ENCODE measurements around the gene CH25H. TPM values are rescaled to one million over a fixed set of nuclear protein-coding genes. Genes with fewer than 3 reads are reported as not detected.

CH25H gene
- total RNA-seq, 3 donors from 2014 or later = 0.16 to 6.0 (median 2.0) TPM

DNA sequence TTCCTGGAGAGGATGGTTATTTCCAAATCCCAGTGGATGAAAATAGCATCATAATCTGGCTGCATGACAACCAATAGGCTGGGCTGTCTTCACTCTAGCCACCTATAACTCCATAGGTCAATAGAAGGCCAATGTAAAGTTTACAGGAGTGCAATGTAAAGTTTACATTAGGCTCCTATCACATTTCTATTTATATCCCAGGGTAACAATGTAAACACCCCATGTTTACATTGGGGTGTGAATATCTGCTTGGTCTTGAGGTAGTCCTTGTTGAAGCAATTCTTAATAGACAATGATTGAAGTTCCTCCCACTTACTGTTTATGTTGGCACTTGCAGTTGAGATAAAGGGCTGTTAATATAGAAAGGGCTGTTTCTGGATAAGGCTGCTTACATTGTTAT is 21.5 kb downstream of the CH25H start:
- no peaks in the 10 kb centered on the region for H3K36me3 ChIP-seq
- H3K27ac ChIP-seq = no peak overlapping the region
- H3K27me3 ChIP-seq = no peaks in the 10 kb centered on the region
- no peak overlapping the region for H3K4me3 ChIP-seq
- intact Hi-C loops (cut with DNase I; ENCODE audit: low total_unique reads) = no loop called here
- H3K9me3 ChIP-seq = peaks cover 0 to 3% of the 10 kb centered on the region in 2 donors
- H3K4me1 ChIP-seq = no peaks in the 10 kb centered on the region
- DNase-seq (ENCODE audit: low spot score in 2 of 2) = no peak
- TF ChIP-seq, protein P1, sequence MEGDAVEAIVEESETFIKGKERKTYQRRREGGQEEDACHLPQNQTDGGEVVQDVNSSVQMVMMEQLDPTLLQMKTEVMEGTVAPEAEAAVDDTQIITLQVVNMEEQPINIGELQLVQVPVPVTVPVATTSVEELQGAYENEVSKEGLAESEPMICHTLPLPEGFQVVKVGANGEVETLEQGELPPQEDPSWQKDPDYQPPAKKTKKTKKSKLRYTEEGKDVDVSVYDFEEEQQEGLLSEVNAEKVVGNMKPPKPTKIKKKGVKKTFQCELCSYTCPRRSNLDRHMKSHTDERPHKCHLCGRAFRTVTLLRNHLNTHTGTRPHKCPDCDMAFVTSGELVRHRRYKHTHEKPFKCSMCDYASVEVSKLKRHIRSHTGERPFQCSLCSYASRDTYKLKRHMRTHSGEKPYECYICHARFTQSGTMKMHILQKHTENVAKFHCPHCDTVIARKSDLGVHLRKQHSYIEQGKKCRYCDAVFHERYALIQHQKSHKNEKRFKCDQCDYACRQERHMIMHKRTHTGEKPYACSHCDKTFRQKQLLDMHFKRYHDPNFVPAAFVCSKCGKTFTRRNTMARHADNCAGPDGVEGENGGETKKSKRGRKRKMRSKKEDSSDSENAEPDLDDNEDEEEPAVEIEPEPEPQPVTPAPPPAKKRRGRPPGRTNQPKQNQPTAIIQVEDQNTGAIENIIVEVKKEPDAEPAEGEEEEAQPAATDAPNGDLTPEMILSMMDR (IDR thresholded peaks at IDR 0.05) = no peak
- no peak for TF ChIP-seq POLR2AphosphoS5 (IDR thresholded peaks at IDR 0.05)
- no peak for TF ChIP-seq POLR2A (IDR thresholded peaks at IDR 0.05)

DNA sequence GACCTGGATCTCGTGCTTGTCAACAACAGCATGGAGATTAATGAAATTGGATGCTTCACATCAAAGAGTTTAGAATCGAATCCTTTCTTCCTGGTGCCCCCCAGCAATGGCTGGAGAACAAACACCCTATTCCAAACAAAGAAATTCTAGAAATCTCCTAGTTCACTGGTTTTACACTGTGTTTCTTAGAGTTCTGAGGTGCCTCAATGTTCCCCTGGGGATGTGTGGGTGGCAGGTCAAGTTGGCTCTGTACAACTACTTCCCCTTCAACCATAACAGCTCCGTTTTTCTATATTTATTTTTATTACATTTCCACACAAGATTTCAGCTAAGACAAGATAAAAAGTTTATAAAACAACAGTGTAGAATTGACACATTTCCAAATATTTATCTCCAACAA is 22.5 kb downstream of the CH25H start:
- Histone ChIP-seq H3K4me1 (no peaks in the 10 kb centered on the region), H3K27ac (no peak overlapping the region), H3K4me3 (no peak overlapping the region), H3K27me3 (no peaks in the 10 kb centered on the region), H3K36me3 (no peaks in the 10 kb centered on the region), H3K9me3 (peaks cover 0 to 7% of the 10 kb centered on the region in 2 donors)
- no peak for DNase-seq (ENCODE audit: low spot score in 2 of 2)
- intact Hi-C loops (cut with DNase I; ENCODE audit: low total_unique reads) = no loop called here
- TF ChIP-seq, protein P1 (IDR thresholded peaks at IDR 0.05) = no peak
- TF ChIP-seq POLR2A (IDR thresholded peaks at IDR 0.05) = no peak
- TF ChIP-seq POLR2AphosphoS5 (IDR thresholded peaks at IDR 0.05) = no peak

DNA sequence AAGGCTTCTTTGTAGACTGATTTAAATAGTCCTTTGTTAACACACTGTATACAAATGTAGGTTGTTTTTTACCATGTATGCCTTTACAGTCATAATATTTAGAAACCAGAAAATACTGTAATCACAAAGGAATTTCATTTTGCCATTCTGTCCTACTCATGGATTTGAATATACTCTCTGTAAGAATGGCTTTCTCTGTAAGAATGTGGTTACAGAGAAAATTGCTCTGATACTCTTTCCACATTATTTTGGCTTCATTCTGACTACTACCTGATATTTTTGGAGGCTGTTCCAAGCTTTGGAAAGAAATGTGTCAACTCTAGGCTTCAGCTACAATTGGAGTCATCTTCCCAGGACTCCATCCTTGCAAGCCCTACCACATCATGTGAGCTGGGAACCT is 23.5 kb downstream of the CH25H start:
- Histone ChIP-seq H3K4me1 (no peaks in the 10 kb centered on the region), H3K4me3 (no peak overlapping the region), H3K9me3 (peaks cover 0 to 7% of the 10 kb centered on the region in 2 donors), H3K36me3 (no peaks in the 10 kb centered on the region), H3K27ac (no peak overlapping the region), H3K27me3 (no peaks in the 10 kb centered on the region)
- intact Hi-C loops (cut with DNase I; ENCODE audit: low total_unique reads) = no loop called here
- DNase-seq (ENCODE audit: low spot score in 2 of 2) = no peak
- TF ChIP-seq, protein P1 (IDR thresholded peaks at IDR 0.05) = no peak
- no peak for TF ChIP-seq POLR2A (IDR thresholded peaks at IDR 0.05)
- TF ChIP-seq POLR2AphosphoS5 (IDR thresholded peaks at IDR 0.05) = no peak

DNA sequence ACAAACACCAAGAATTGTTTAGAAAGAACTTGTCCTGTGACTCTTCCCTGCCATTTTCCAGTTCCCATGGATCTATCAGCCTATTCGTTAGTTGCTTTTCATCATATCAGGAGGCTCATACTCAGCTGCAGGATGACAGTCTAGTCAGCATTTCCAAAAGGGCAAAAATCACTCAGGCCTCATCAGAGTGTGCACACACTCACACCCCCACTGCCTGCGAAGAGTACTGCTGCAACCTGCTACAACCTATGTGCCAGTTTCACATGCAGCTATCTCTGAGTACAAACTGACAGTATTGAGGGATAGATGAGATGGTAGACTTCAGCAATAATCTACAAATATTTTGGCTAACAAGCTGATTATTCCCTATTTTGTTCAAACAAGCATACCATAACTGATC is 24.2 kb downstream of the CH25H start:
- Histone ChIP-seq H3K4me3 (no peak overlapping the region), H3K36me3 (no peaks in the 10 kb centered on the region), H3K27me3 (no peaks in the 10 kb centered on the region), H3K9me3 (peaks cover 0 to 7% of the 10 kb centered on the region in 2 donors), H3K27ac (no peak overlapping the region), H3K4me1 (no peaks in the 10 kb centered on the region)
- no peak for TF ChIP-seq POLR2A (IDR thresholded peaks at IDR 0.05)
- TF ChIP-seq, protein P1 (IDR thresholded peaks at IDR 0.05) = no peak
- no peak for TF ChIP-seq POLR2AphosphoS5 (IDR thresholded peaks at IDR 0.05)
- DNase-seq (ENCODE audit: low spot score in 2 of 2) = no peak
- intact Hi-C loops (cut with DNase I; ENCODE audit: low total_unique reads) = no loop called here

DNA sequence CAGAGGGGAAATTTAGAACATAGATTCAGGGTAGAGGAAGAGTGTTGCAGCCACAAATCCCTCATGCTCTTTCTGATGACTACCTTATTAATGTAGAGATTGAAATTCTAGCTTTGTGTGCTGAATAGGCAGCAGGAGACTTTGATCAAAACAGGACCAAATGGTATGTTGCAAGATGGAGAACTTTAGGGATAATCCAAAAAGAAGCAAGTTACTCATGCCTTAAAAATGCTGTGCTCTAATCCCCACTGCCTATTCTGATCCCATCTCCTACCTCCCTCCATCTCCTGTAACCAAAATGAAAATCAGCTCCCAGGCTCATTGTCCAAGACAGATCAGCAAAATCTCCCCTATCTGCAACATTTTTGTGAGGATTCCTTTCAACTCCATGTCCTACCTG is 31.3 kb downstream of the CH25H start:
- Histone ChIP-seq H3K4me1 (no peaks in the 10 kb centered on the region), H3K4me3 (no peak overlapping the region), H3K27ac (no peak overlapping the region), H3K36me3 (no peaks in the 10 kb centered on the region), H3K27me3 (no peaks in the 10 kb centered on the region), H3K9me3 (peaks cover 0 to 5% of the 10 kb centered on the region in 2 donors)
- TF ChIP-seq, protein P1 (IDR thresholded peaks at IDR 0.05) = no peak
- intact Hi-C loops (cut with DNase I; ENCODE audit: low total_unique reads) = loop anchor here (10.0 kb wide), 1 partner anchor 1659 kb away; no protein-coding TSS in a partner anchor
- DNase-seq (ENCODE audit: low spot score in 2 of 2) = no peak
